SW 1271 (cell line): Measurements from ENCODE around the gene CELF2.
"Not testable (repeated sequence)": the region's sequence is repeated elsewhere in the genome, so short reads cannot be mapped to it uniquely, and the experiment has no call there.

Source experiments
- DNase-seq, 2 experiments: peaks; one replicate each; lab custom pipeline; 2025; lab: John Stamatoyannopoulos, UW

CELF2 gene

GRCh38 chr10:11017570-11018431 lies at the start of gene CELF2:
Gene CELF2 (plus strand): TSS chr10:11017872. CDS start chr10:11018090, 218 bp downstream.
- DNase-seq, result no peak

- no peak for DNase-seq
Observed at GRCh38 chr10:10968257-10968588, 49.4 kb upstream of the CELF2 start.

- no peak for DNase-seq
Observed at GRCh38 chr10:10973310-10973709, 44.4 kb upstream of the CELF2 start.

- no peak for DNase-seq
Observed at GRCh38 chr10:10975647-10976046, 42.0 kb upstream of the CELF2 start.

GRCh38 chr10:10976652-10977051 lies 41.0 kb upstream of the CELF2 start:
- no peak for DNase-seq

- DNase-seq, result no peak
Observed at GRCh38 chr10:10977226-10977956, 40.3 kb upstream of the CELF2 start.

- DNase-seq, result no peak
Observed at GRCh38 chr10:10977978-10978377, 39.7 kb upstream of the CELF2 start.

GRCh38 chr10:10985361-10985760 lies 32.3 kb upstream of the CELF2 start:
- no peak for DNase-seq

GRCh38 chr10:10986606-10987005 lies 31.1 kb upstream of the CELF2 start:
- no peak for DNase-seq

GRCh38 chr10:10987111-10987510 lies 30.6 kb upstream of the CELF2 start:
- DNase-seq, result no peak

GRCh38 chr10:10989669-10990068 lies 28.0 kb upstream of the CELF2 start:
- no peak for DNase-seq

GRCh38 chr10:10991144-10991543 lies 26.5 kb upstream of the CELF2 start:
- no peak for DNase-seq

- DNase-seq, result no peak
Observed at GRCh38 chr10:10992072-10992471, 25.6 kb upstream of the CELF2 start.

- DNase-seq, result no peak
Observed at GRCh38 chr10:10992961-10993714, 24.5 kb upstream of the CELF2 start.

- no peak for DNase-seq
Observed at GRCh38 chr10:10993785-10994184, 23.9 kb upstream of the CELF2 start.

- DNase-seq, result no peak
Observed at GRCh38 chr10:10994360-10994759, 23.3 kb upstream of the CELF2 start.

- DNase-seq, result no peak
Observed at GRCh38 chr10:10995120-10995519, 22.6 kb upstream of the CELF2 start.

- DNase-seq, result no peak
Observed at GRCh38 chr10:10996966-10997620, 20.6 kb upstream of the CELF2 start.

- DNase-seq, result not testable (repeated sequence)
Observed at GRCh38 chr10:10999501-10999900, 18.2 kb upstream of the CELF2 start.

GRCh38 chr10:11002485-11002884 lies 15.2 kb upstream of the CELF2 start:
- DNase-seq, result no peak

GRCh38 chr10:11002916-11003315 lies 14.8 kb upstream of the CELF2 start:
- DNase-seq, result no peak

- no peak for DNase-seq
Observed at GRCh38 chr10:11003679-11004078, 14.0 kb upstream of the CELF2 start.
